IgD-negative memory B cell (primary cell): Measurements from ENCODE around the gene ANKRD13C. TPM values are rescaled to one million over a fixed set of nuclear protein-coding genes. Genes with fewer than 3 reads are reported as not detected.
"Not testable (repeated sequence)": the region's sequence is repeated elsewhere in the genome, so short reads cannot be mapped to it uniquely, and the experiment has no call there.

Experiments
- H3K27ac Mint-ChIP-seq, 3 donors: one replicate each; pipeline ENCODE4 v1.8.0; 2020 to 2022; ENCODE audit warnings: mild to moderate bottlenecking in 3 of 3, mixed read lengths in 3 of 3, moderate library complexity in 1 of 3
- H3K27me3 Mint-ChIP-seq: one replicate; pipeline ENCODE4 v1.8.0; 2021; ENCODE audit warnings: mixed read lengths
- H3K36me3 Mint-ChIP-seq: one replicate; pipeline ENCODE4 v1.8.0; 2020; ENCODE audit warnings: mild to moderate bottlenecking, mixed read lengths
- H3K4me1 Mint-ChIP-seq, 3 donors: one replicate each; pipeline ENCODE4 v1.8.0; 2020 to 2022; ENCODE audit warnings: mixed read lengths in 3 of 3, mild to moderate bottlenecking in 1 of 3
- H3K4me3 Mint-ChIP-seq, 4 donors: one replicate each; pipeline ENCODE4 v1.8.0; 2020 to 2022; ENCODE audit warnings: mild to moderate bottlenecking in 4 of 4, mixed read lengths in 4 of 4, moderate library complexity in 3 of 4
- H3K9me3 Mint-ChIP-seq, 3 donors: one replicate each; pipeline ENCODE4 v1.8.0; 2020 to 2021; ENCODE audit warnings: mixed read lengths in 3 of 3, mild to moderate bottlenecking in 1 of 3
- polyA plus RNA-seq: library from polyadenylated mRNA; unstranded; fragments of 300-500 nt; fragmentation: Illumina TruSeq; gene quantifications from one replicate; pipeline ENCODE4 v1.2.3, GENCODE V29; 2021

Gene ANKRD13C
- polyA plus RNA-seq, 1 donor from 2014 or later, result 19.7 TPM

DNA sequence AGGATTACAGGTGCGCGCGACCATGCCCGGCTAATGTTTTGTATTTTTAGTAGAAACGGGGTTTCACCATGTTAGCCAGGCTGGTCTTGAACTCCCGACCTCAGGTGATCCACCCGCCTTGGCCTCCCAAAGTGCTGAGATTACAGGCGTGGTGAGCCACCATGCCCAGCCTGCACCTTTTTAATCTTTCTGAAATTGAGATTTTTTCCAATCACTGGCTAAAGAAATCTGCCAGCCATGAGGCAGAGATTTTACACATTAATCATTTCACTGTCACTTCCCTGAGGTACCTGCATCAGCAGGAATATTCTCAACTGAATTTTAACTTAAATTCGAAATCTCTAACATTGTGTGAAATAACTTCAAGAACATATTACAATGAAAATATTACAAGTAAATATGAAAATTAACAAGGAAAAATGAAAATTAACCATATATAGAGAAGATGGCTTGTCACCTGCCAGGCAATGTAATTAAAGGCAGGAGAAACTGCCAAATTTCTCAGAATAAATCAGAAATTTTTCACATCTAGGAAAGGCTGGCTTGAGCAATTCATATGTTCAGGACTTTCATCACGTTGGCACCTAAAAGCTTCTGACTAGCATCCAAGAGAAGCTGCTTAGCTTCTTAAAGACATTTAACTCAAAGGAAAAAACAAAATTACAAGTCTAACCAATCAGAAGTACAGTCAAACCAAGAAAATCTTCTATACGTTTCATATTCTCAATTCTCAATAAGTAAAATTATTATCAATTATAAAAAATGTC, 5.9 kb downstream of the ANKRD13C start:
- peaks cover 36 to 50% (median 37%) of the 10 kb centered on the region in 3 donors for H3K4me1 Mint-ChIP-seq
- no peak overlapping the region for H3K4me3 Mint-ChIP-seq
- H3K9me3 Mint-ChIP-seq, result no peaks in the 10 kb centered on the region
- H3K27me3 Mint-ChIP-seq, result no peaks in the 10 kb centered on the region
- no peaks in the 10 kb centered on the region for H3K36me3 Mint-ChIP-seq
- no peak overlapping the region for H3K27ac Mint-ChIP-seq

DNA sequence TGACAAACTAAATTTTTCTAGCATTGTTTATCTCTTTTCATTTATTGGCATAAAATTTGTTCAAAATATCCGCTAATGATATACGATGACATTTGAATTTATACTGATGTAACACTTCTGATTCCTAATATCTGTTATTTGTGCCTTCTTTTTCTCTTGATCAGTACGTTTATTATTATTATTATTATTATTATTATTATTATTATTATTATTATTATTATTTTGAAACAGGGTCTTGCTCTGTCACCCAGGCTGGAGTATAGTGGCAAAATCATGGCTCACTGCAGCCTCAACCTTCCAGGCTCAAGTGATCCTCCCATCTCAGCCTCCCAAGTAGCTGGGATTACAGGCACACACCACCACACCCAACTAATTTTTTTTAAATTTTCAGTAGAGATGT, 14.9 kb downstream of the ANKRD13C start:
- not testable (repeated sequence) for H3K4me3 Mint-ChIP-seq, H3K27ac Mint-ChIP-seq, H3K27me3 Mint-ChIP-seq, H3K9me3 Mint-ChIP-seq, H3K36me3 Mint-ChIP-seq
- peaks cover 5 to 11% (median 7%) of the 10 kb centered on the region in 3 donors for H3K4me1 Mint-ChIP-seq

DNA sequence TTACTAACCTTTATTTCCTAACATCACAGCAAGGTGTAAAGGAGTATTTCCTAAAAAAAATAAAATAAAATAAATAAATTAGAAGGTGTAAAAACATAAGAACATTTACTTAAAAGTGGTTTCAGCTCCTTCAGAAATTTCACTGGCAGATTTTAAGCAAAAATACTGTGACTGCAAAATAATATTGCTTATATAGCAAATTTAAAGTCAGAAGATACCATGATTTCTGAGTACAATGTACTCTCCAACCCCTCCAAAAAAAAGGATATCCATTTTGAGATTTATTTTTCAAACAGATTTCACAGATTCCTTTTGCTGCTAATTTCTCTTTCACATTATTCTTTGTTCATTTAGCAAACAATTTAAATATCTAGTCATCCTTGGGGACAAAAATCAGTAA, 18.5 kb downstream of the ANKRD13C start:
- H3K9me3 Mint-ChIP-seq, result no peaks in the 10 kb centered on the region
- no peak overlapping the region for H3K27ac Mint-ChIP-seq
- peaks cover 9% of the 10 kb centered on the region for H3K36me3 Mint-ChIP-seq
- no peak overlapping the region for H3K4me3 Mint-ChIP-seq
- peaks cover 5 to 11% (median 8%) of the 10 kb centered on the region in 3 donors for H3K4me1 Mint-ChIP-seq
- no peaks in the 10 kb centered on the region for H3K27me3 Mint-ChIP-seq

DNA sequence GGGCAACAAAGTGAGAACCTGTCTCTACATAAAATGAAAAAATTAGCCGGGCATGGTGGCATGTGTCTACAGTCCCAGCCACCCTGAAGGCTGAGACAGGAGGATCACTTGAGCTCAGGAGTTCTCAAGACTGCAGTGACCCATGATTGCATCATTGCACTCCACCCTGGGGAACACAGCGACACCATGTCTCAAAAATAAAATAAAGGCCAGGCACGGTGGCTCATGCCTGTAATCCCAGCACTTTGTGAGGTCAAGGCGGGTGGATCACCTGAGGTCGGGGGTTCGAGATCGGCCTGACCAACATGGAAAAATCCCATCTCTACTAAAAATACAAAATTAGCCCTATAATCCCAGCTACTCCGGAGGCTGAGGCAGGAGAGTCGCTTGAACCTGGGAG, 20.1 kb downstream of the ANKRD13C start:
- no peaks in the 10 kb centered on the region for H3K27me3 Mint-ChIP-seq

DNA sequence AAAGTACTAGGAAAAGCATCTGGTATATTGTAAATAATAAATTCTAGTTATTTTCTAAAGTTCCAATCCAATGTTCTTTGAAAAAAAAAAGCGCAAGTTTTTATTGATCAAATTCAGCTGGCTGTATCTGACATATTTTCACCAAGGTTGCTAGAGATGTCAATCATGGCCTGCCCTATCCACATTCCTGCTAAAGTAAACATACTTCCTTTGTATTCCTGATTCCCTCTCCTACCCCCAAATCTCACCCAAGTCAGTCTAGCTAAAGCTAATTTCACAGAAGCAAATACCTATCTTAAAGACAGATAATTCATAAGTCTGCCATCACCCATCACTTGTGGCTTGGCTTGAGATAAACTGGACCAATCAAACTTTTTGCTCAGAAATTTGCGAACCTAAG, 21.3 kb downstream of the ANKRD13C start:
- Mint-ChIP-seq H3K4me1 (peaks cover 3 to 13% (median 10%) of the 10 kb centered on the region in 3 donors), H3K4me3 (no peak overlapping the region), H3K27ac (no peak overlapping the region), H3K9me3 (no peaks in the 10 kb centered on the region), H3K36me3 (peaks cover 4% of the 10 kb centered on the region), H3K27me3 (no peaks in the 10 kb centered on the region)

More for the DNA sequence above, 20.1 kb downstream of the ANKRD13C start:
- Mint-ChIP-seq H3K4me1 (peaks cover 3 to 13% (median 13%) of the 10 kb centered on the region in 3 donors), H3K27ac (no peak overlapping the region), H3K4me3 (no peak overlapping the region), H3K36me3 (peaks cover 9% of the 10 kb centered on the region), H3K9me3 (no peaks in the 10 kb centered on the region)

DNA sequence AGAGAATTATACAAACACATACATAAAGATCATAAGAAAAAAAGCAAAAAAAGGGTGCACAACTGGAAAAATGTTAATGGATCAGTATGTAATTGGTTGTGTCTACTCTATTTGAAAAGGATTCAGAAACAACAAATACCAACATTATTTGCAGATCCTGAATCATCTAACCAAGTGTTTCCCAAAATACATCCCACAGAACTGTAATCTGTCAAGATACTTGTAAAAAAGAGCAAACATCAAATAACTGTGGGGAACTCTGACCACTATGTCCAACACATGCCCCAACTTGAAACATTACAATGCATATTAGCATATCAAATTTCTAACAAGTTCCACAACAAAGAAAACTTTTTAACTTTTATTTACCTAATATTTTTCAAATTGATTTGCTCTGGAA, 22.6 kb downstream of the ANKRD13C start:
- Mint-ChIP-seq H3K4me3 (no peak overlapping the region), H3K9me3 (no peaks in the 10 kb centered on the region), H3K4me1 (peaks cover 4 to 19% (median 16%) of the 10 kb centered on the region in 3 donors), H3K27ac (no peak overlapping the region), H3K36me3 (no peaks in the 10 kb centered on the region), H3K27me3 (no peaks in the 10 kb centered on the region)

DNA sequence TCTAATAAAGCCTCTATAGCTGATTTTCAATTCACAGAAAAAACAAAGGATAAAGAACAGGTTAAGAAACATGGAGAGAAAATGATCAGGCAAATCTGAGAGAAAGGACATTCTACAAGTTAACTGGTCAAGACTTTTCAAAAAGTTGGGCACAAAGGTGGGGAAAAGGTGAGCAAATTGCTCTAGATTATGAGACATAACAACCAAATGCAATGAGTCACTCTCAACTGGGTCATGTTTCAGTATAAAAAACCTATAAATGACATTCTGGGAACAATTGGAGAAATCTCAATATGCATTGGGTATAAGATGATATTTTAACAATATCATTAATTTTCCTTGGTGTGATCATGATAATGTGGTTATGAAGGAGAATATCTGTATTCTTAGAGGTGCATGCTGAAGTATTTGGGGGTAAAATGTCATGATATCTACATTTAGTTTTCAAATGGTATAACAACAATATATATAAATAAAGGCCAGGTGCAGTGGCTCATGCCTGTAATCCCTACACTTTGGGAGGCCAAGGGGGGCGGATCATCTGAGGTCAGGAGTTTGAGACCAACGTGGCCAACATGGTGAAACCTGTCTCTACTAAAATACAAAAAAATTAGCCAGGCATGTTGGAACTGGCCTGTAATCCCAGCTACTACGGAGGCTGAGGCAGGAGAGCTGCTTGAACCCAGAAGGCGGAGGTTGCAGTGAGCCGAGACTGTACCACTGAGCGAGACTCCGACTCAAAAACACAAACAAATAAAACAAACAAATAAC, 27.0 kb downstream of the ANKRD13C start:
- no peak overlapping the region for H3K27ac Mint-ChIP-seq
- no peaks in the 10 kb centered on the region for H3K9me3 Mint-ChIP-seq
- peaks cover 3% of the 10 kb centered on the region for H3K36me3 Mint-ChIP-seq
- H3K27me3 Mint-ChIP-seq, result no peaks in the 10 kb centered on the region
- H3K4me1 Mint-ChIP-seq, result peaks cover 4 to 13% (median 7%) of the 10 kb centered on the region in 3 donors
- H3K4me3 Mint-ChIP-seq, result no peak overlapping the region

DNA sequence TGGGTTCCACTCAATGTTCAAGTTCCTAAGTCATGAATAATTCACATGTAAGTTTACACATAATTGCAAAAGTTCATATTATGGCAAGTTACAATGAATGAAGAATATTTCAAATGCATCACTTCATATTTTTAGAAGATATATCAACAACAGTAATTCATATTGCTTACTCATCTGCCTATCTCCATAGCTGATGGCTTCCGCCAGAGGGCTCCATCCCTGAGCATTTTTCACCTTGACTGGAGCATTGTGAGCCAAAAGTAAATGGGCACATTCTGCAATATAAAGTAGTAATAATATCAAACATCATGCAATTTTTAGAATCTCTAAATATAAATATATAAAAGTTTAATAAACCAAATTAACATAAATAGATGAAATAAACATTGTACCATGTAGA, 29.8 kb downstream of the ANKRD13C start:
- H3K27ac Mint-ChIP-seq, result no peak overlapping the region
- peaks cover 8 to 9% (median 9%) of the 10 kb centered on the region in 3 donors for H3K4me1 Mint-ChIP-seq
- peaks cover 5% of the 10 kb centered on the region for H3K36me3 Mint-ChIP-seq
- H3K9me3 Mint-ChIP-seq, result no peaks in the 10 kb centered on the region
- H3K4me3 Mint-ChIP-seq, result no peak overlapping the region
- H3K27me3 Mint-ChIP-seq, result no peaks in the 10 kb centered on the region

DNA sequence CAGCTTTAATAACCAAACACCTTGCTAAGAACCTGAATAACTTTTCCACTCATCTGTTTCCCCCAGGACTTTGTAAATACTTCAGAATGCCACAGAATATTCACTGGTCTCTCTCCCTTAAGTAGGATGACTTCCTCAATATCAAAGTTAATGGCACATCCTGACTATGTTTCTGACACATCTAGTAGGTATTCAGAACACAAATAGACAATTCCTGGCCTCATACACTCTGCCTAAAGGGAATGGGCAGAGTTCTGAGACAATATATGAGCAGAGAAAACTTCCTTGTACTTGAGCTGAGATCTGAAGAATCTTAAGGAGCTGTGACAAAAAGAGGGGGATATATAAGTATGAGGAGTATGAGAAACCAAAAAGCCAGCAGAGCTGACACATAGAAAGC, 34.8 kb downstream of the ANKRD13C start:
- no peaks in the 10 kb centered on the region for H3K9me3 Mint-ChIP-seq
- H3K27ac Mint-ChIP-seq, result peak overlapping the region in 1 of 3 donors; percentile 0
- H3K4me1 Mint-ChIP-seq, result peaks cover 9 to 11% (median 10%) of the 10 kb centered on the region in 3 donors
- peaks cover 3% of the 10 kb centered on the region for H3K36me3 Mint-ChIP-seq
- no peak overlapping the region for H3K4me3 Mint-ChIP-seq
- H3K27me3 Mint-ChIP-seq, result no peaks in the 10 kb centered on the region

DNA sequence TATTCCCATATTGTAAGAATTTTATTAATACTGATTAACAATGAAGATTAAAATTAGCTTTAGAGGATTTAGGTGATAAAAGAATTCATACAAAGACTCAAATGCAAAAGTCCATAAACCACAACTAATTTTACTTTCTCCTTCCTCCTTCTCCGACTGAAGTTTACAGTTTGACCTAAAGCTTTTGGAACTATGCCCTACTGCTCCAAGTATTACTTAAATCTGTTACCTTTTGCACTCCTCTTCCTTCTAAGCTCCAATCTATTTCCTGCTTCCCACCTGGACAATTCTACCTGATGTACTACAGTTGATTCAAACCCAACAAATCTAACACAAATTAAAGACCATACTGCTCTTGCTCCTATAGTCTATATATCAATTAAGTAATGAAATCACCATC, 36.3 kb downstream of the ANKRD13C start:
- Mint-ChIP-seq H3K27ac (peak overlapping the region in 1 of 3 donors; percentile 69), H3K4me3 (peak overlapping the region in 1 of 4 donors; percentile 23), H3K36me3 (peaks cover 3% of the 10 kb centered on the region), H3K4me1 (peaks cover 9 to 11% (median 10%) of the 10 kb centered on the region in 3 donors), H3K9me3 (no peaks in the 10 kb centered on the region), H3K27me3 (no peaks in the 10 kb centered on the region)

DNA sequence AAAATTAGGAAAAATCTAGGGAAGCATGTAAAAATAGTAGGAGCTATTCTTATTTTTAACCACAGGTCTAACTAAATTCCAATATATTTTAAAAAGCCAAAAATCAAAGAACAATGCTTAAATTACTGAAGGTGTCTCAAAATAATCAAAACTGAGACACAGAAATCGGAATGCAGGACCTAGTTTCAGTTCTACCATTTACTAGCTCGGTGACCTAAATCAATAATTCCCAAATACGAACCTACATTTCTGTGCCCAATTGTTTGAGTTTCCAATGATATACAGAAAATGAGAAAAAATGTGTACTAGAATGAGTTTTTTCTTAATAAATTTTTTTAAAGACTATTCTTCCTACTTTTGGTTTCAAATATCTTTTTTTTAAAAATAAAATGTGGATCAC, 37.4 kb downstream of the ANKRD13C start:
- Mint-ChIP-seq H3K36me3 (peaks cover 3% of the 10 kb centered on the region), H3K4me3 (no peak overlapping the region), H3K4me1 (peaks cover 9 to 11% (median 10%) of the 10 kb centered on the region in 3 donors), H3K9me3 (no peaks in the 10 kb centered on the region), H3K27ac (no peak overlapping the region), H3K27me3 (no peaks in the 10 kb centered on the region)

DNA sequence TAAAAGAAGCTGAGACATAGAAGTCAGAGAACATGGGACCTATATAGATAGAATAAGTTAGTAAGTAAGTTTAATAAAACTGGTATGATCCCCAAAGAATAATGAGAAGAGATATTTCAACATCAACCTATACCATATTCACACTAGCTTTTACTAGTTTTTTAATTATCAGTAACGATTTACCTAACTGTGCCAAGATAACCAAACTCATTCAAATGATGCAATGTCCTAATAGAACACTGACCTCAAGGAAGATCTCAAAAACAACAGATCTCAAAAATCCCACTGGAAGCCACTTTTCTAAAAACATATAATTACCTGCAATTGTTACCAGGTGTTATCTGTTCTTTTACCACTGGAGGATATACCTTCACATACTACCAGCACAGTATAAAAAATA, 38.7 kb downstream of the ANKRD13C start:
- Mint-ChIP-seq H3K27me3 (no peaks in the 10 kb centered on the region), H3K9me3 (no peaks in the 10 kb centered on the region), H3K4me3 (no peak overlapping the region), H3K27ac (no peak overlapping the region), H3K4me1 (peaks cover 10 to 11% (median 11%) of the 10 kb centered on the region in 3 donors), H3K36me3 (peaks cover 5% of the 10 kb centered on the region)

DNA sequence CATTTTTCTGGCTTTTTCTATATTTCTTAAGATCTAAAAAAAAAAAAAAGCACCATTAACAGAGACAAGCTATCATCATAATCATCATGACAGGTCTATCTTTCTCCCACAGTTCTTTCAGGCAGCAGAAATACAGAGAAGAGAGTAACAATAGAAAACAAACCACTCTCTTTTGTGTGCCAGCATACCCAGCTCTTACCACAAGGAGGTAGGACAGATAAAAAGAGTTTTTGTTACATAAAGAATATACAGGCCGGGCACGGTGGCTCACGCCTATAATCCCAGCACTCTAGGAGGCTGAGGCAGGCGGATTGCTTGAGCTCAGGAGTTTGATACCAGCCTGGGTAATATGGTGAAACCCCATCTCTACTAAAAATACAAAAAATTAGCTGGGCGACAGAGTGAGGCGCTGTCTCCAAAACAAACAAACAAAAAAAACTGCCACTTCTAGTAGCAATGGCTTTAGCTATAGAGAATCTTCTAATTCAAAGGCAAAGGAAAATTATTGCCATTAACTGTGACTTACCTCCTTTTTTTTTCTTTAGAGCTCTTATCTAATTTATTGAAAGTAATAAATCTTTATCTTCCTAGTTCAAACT, 39.7 kb downstream of the ANKRD13C start:
- Mint-ChIP-seq H3K4me3 (no peak overlapping the region), H3K27ac (no peak overlapping the region)

DNA sequence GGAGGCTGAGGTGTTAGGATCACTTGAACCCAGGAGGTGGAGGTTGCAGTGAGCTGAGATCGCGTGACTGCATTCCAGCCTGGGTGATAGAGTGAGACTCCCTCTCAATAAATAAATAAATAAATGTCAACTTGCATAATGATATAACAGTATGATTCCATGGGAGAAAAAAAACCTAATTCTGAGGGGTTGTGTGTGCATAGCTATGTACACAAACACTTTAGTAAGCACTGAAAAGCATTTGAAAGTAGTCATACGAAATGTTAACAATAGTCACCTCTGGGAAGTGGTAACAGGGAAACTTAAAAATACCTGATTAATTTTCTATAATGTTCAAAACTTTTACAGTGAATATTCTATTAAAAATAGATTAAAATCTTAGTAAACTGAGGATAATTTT, 43.2 kb downstream of the ANKRD13C start:
- H3K9me3 Mint-ChIP-seq, result no peaks in the 10 kb centered on the region
- H3K27me3 Mint-ChIP-seq, result no peaks in the 10 kb centered on the region
- peaks cover 0 to 2% (median 1%) of the 10 kb centered on the region in 3 donors for H3K4me1 Mint-ChIP-seq
- H3K27ac Mint-ChIP-seq, result peak overlapping the region in 1 of 3 donors; percentile 74
- H3K36me3 Mint-ChIP-seq, result peaks cover 10% of the 10 kb centered on the region
- H3K4me3 Mint-ChIP-seq, result no peak overlapping the region

More for the DNA sequence above, 39.7 kb downstream of the ANKRD13C start:
- peaks cover 8 to 9% (median 8%) of the 10 kb centered on the region in 3 donors for H3K4me1 Mint-ChIP-seq
- H3K9me3 Mint-ChIP-seq, result no peaks in the 10 kb centered on the region
- H3K27me3 Mint-ChIP-seq, result no peaks in the 10 kb centered on the region
- peaks cover 2% of the 10 kb centered on the region for H3K36me3 Mint-ChIP-seq

DNA sequence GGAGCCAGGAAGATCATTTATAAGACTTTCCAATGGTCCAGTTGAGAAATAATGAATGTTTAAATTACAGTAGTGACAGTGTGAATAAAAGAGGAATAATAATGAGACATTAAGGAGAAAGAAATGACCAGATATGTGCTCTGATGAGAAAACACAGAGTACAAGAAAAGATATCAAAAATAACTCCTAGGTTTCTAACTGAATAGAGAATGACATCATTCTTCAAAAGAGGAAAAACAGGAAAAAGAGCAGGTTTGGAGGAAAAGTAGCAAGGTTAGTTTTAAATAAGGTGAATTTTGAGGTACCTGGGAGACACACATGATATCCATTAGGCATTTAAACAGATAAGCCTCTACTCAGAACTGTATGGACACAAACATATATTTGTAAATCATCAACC, 55.0 kb downstream of the ANKRD13C start:
- no peaks in the 10 kb centered on the region for H3K27me3 Mint-ChIP-seq
- H3K4me1 Mint-ChIP-seq, result peaks cover 0 to 5% (median 3%) of the 10 kb centered on the region in 3 donors
- peaks cover 0 to 1% (median 0%) of the 10 kb centered on the region in 3 donors for H3K9me3 Mint-ChIP-seq
- H3K4me3 Mint-ChIP-seq, result no peak overlapping the region
- H3K27ac Mint-ChIP-seq, result no peak overlapping the region
- peaks cover 6% of the 10 kb centered on the region for H3K36me3 Mint-ChIP-seq
